Measurements from ENCODE around the gene SDCCAG8.
"Not testable (repeated sequence)": the region's sequence is repeated elsewhere in the genome, so short reads cannot be mapped to it uniquely, and the experiment has no call there.

The SDCCAG8 gene

DNA sequence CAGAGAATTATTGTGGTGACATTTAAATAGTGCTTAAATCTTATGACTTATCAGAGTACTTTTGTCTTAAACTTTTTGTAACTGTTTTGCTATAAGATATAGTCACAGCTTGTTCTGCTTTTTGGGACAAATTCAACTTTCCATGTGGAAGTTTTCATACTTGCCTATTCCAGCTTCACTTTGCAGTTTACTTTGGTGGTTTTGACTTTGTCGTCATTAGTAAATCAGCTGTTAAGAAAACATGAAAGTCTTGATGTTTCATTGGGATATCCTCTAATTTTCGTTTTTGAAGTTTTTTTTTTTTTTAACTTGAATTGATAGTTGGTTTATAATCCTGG, 31.3 kb downstream of the SDCCAG8 start:
- no peak for DNase-seq

DNA sequence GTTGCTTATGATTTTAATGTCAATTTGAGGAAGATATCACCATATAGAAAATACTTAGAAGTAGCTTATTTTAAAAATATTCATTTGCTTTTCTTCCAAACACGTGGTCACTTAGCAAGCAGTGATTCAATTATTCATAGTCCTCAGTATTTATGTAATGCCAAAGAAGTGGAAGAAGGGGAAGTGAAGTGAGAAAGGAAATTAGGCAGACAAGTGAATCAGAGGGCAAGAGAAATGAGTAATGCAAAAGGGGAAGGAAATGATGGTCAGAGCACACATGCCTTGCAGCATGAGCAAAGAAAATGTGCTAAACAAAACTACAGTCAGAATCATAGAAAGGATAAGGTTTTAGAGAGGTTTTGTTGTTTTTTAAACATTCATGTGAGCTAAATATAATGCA, 31.8 kb downstream of the SDCCAG8 start:
- peak; percentile 33 for DNase-seq

DNA sequence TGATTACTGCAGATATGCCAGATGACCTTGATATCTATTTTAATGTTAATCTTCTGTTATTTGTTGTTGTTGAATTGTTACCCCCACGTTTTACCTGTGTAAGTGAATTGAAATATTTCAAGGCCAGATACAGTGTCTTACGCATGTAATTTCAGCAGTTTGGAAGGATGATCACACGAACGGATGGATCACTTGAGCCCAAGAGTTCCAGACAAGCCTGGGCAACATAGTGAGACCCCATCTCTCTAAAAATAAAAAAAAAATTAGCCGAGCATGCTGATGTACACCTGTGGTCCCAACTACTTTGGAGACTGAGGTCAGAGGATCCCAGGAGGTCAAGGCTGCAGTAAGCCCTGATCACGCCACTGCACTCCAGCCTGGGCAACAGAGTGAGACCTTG, 32.2 kb downstream of the SDCCAG8 start:
- DNase-seq = no peak

GRCh38 chr1:243291292-243291691, 35.5 kb downstream of the SDCCAG8 start:
- no peak for DNase-seq

- no peak for DNase-seq
These were observed 36.3 kb downstream of the SDCCAG8 start for GRCh38 chr1:243292117-243292516.

DNA sequence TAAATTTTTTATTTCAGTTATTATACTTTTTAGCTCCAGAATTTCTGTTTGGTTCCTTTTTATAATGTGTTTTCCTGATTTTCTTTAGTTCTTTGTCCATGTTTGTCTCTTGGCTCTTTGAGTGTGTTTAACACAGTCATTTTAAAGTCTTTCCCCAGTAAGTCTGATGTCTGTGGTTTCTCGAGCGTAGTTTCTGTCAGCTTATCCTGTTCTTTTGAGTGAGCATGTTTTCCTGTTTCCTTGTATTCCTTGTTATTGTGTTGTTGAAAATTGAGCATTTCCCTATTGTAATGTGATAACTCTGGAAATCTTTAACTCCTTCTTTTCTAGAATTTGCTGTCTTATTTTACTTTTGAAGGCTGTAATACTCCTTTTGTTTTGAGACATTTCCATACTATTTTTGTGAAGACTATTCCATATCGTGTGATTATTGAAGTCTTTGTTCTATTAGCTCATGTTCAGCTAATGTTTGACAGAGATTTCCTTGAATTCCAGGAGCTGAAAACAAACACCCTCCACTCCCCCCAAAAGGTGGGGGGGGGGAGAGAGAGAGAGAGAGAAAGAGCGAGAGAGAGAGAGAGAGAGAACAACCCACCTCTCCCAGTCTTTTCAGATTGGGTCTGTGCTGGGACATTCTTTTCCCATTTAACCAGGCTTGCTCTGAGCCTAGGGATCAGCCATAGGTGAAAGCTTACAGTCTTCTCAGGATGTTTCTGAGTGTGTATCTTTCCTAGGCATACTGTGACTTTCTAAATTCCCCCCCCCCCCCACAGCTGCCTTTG, 38.3 kb downstream of the SDCCAG8 start:
- no peak for DNase-seq

DNA sequence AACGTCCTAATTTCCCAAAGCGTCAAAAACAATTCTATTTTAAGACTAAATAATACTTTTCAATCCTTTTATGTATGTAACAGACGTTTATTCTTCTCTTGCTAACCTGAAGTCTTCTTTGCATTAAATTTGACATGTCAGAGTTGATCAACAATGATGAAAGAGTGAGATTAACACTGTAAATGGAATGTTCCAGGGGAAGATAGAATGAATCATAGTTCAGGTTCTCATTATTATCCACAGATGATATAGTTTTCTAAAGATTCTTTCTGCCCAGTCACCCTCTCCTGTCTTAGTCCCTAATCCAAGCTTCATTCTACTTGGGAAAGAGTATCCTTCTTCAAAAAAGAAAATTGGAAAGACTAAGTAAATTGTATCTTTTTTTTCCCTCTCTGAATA, 38.9 kb downstream of the SDCCAG8 start:
- DNase-seq = no peak

GRCh38 chr1:243299069-243299468, 43.2 kb downstream of the SDCCAG8 start:
- DNase-seq = no peak

DNA sequence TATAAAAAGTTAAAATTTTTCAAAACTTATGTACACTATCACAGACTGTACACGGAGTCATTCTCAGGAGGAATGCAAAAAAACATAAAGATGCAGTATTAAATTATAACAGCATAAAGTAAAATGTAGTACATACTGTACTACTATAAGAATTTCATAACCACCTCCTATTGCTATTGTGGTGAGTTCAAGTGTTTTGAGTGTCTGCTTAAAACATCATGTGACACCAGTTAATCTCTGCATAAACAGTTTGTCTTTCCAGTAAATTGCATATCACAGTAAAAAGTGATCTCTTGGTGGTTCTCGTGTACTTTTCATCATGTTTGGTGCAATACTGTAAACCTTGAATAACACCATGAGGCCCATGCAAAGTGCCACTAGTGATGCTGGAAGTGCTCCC, 45.2 kb downstream of the SDCCAG8 start:
- DNase-seq = no peak

GRCh38 chr1:243311809-243312208, 56.0 kb downstream of the SDCCAG8 start:
- no peak for DNase-seq

GRCh38 chr1:243312952-243313634, 57.3 kb downstream of the SDCCAG8 start:
- no peak for DNase-seq

DNA sequence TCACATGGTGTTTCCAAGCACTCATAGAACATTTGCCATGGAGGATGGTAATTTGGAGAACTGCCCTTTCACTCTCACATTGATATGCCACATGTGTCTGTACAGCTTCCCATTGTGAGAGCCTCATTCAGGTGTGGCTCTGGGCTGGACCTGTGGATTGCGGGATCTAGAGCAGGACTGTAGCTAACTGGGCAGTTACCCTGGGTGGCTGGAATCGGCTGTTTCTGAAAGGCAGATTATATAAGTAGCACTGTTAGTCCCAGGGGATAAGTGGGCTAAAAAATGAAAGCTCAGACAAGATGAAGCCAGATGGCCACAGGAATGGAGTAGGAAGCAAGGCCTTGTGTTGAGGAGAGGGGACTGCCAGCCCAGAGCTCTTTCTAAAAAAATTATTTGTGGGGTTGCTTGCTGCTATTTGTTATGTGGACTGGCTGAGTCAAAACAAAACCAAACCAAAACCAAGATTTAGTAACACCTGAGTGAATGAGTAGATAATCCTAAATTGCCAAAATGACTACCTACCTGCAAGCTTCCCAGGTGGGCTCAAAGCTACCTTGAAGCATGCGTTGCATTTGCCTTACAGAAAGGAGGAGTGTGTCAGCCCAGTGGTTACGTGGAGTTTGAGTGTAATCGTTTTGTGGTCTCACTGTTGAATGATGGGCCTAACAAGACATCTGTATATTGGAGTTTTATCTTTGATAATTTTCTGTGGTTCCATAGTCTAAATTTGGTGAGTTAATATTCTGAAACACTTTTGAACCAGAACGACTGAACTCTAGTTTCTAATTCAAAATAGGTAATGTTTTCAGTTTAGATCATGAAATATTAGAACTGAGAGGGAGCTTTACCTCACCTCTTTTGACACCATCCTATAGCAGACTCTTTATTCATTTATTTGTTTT, 58.0 kb downstream of the SDCCAG8 start:
- no peak for DNase-seq

- DNase-seq = no peak
These were observed 59.6 kb downstream of the SDCCAG8 start for GRCh38 chr1:243315455-243315854.

DNA sequence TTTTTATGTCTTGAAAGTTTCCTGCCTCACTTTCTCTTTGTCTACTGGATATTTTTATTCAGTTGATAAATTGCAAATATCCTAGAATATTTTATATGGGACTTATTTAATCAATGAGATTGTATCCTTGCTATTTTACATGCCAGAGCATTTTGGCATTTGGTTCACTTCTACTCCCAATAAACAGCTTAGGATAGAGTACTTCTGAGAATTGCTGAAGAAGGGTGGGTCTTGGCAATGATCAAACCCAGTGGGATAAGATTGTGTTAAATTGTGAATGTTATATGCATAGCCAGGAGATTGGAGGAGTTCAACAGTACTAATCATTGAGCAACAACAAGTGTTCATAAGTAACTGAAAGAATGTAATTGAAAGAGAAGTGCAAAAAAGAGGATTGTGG, 60.1 kb downstream of the SDCCAG8 start:
- DNase-seq = no peak

- DNase-seq = no peak
These were observed 60.6 kb downstream of the SDCCAG8 start for GRCh38 chr1:243316366-243316989.

GRCh38 chr1:243320224-243320623, 64.4 kb downstream of the SDCCAG8 start:
- no peak for DNase-seq

DNA sequence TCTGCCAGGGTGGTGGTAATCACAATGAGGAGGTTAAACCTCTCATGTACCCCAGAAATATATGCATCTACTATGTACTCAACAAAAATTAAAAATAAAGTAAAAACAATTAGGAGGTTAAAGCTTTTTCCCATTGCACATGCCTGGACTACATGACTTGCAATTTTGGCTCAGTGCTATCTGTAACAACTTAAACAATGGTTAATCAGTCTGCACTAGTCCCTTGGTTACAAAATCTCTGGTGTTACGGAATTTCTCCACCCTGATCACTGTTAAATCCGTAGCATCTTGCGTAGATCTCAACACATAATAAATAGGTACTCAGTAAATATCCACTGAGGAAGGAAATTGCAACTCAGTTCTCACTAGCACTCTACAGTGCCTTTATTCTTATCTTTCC, 66.5 kb downstream of the SDCCAG8 start:
- DNase-seq = no peak

- no peak for DNase-seq
These were observed 67.7 kb downstream of the SDCCAG8 start for GRCh38 chr1:243323491-243323890.

DNA sequence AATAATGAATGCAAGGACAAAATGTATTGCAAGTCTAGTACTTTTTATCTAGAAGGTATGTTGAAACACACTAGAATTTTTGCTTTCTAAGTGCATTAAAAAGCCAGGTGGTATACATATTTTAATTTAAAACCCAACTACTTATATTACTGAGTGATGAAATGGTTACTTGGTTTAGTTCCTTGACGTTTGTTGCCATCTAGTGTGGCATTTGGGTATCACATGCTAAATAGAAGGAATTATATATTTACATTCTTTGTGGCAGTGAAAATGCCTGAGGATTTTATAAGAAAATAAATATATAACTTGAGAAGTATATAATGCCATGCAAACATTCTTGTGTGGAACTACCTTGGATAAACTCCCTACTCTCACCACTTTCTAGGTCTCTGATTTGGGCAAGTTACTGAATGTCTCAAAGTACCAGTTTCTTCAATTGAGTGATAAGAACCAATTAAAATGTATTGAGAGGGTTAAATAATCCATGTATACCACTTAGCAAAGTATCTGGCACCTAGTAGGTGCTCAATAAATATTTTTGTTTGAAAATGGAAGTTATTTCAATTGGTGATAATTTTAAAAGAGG, 69.6 kb downstream of the SDCCAG8 start:
- DNase-seq = no peak

GRCh38 chr1:243332440-243332839, 76.6 kb downstream of the SDCCAG8 start:
- DNase-seq = no peak

DNA sequence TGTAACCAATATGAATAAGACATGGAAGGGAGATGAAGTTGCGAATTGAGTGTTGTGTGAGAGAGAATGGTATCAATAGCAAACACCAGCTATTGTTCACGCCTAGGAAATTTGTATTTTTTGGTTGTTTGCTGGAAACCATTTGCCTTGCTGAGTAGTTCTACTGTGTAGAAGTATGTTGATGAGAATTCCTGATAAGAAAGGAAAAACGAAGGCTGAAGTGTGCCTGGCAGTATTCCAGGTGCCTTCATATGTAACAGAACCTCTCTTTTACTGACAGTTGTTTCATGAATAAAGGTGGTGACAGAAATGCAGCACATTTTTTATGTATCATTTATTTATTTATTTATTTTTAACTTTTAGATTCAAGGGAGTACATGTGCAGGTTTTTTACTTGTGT, 79.5 kb downstream of the SDCCAG8 start:
- no peak for DNase-seq

GRCh38 chr1:243336163-243336562, 80.3 kb downstream of the SDCCAG8 start:
- no peak for DNase-seq

- not testable (repeated sequence) for DNase-seq
These were observed 83.0 kb downstream of the SDCCAG8 start for GRCh38 chr1:243338848-243339247.
